Activated T-cell treated with anti-CD3 and anti-CD28 coated beads, Interleukin-2, amount 50 U/mL, for 4 hours (primary cell): ENCODE data around the gene RNF8. TPM values are rescaled to one million over a fixed set of nuclear protein-coding genes. Genes with fewer than 3 reads are reported as not detected.

Experiments used
- ATAC-seq, 2 donors: fragments of 200-7000 bp; cut with Tn5 transposase; one replicate each; pipeline ENCODE4 v1.10.0; 2021
- DNase-seq: peaks from one replicate; pipeline ENCODE4 v3.0.0-alpha.2; 2020
- H3K27me3 Mint-ChIP-seq: one replicate; pipeline ENCODE4 v1.8.0; 2021; ENCODE audit warnings: low read depth, mixed read lengths
- H3K36me3 Mint-ChIP-seq: one replicate; pipeline ENCODE4 v1.8.0; 2022; ENCODE audit warnings: mixed read lengths; ENCODE audit not compliant: insufficient read depth
- H3K4me1 Mint-ChIP-seq: one replicate; pipeline ENCODE4 v1.8.0; 2021; ENCODE audit warnings: low read depth, mixed read lengths
- H3K4me3 Mint-ChIP-seq: one replicate; pipeline ENCODE4 v1.8.0; 2021; ENCODE audit warnings: mild to moderate bottlenecking, moderate library complexity, mixed read lengths
- H3K9me3 Mint-ChIP-seq: one replicate; pipeline ENCODE4 v1.8.0; 2021; ENCODE audit warnings: mixed read lengths
- total RNA-seq, 3 donors: library from RNA; stranded (reverse); gene quantifications; one replicate each; pipeline ENCODE4 v1.2.1, GENCODE V29; 2021

The RNF8 gene
- total RNA-seq, 3 donors from 2014 or later = 21.8 to 25.8 (median 23.8) TPM

DNA sequence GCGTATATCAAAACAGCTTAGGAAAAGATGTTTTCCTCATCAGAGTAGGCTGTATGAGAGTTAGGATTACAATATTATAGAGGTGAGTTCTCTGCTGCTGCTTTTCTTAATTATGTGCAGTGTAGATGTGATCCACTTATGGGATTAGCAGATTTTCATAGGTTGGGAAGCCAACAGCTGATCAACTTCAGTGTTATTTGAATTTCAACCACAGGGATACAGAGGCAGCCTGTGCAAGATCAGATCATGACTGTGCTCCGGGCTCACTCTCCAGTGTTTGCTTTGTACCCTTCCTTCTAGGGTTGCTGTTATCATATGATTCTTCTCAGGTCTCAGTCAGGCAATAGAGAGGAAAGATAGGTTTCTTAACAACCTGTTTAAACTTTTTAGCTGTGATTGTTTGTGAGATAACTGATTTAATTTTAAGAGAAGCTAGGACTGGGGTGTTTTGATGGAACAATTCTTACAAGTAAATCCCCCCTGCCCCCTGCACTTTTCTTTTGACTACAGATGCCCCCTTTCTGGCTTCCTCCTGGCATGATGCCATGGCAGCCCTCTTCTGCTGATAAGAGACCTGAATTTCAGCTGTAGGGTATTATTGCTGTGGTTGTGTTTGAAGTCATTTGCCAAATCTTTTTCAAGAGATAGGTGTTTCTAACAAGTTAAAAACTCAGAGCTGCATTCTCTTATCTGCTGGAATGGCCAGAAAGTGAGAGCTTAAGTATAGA, 8.5 kb downstream of the RNF8 start:
- Mint-ChIP-seq H3K27me3 (no peaks in the 10 kb centered on the region), H3K4me1 (peaks cover 6% of the 10 kb centered on the region), H3K4me3 (no peak overlapping the region), H3K9me3 (no peaks in the 10 kb centered on the region), H3K36me3 (peaks cover 25% of the 10 kb centered on the region)
- ATAC-seq (no peak), DNase-seq (no peak)

DNA sequence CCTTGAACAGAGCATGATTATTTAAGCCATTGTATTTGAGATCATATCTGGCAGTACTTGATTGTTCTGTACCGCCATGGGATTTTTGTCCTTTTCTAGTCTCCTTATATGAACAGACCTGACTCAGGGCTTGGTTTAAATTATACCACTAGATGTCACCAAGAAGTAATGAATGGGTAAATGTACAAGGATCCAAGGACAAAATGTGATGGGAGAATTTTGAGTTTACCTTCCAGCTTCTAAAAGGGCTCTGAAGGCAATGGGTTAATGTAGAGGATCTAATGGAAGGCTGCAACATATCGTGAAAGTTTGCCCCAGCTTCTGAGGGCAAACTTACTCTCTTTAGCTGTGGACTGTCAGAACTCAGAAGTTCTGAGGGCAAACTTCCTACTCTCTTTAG, 12.0 kb downstream of the RNF8 start:
- H3K4me1 Mint-ChIP-seq = no peaks in the 10 kb centered on the region
- H3K4me3 Mint-ChIP-seq = no peak overlapping the region
- ATAC-seq (no peak), DNase-seq (no peak)
- peaks cover 36% of the 10 kb centered on the region for H3K36me3 Mint-ChIP-seq
- no peaks in the 10 kb centered on the region for H3K27me3 Mint-ChIP-seq
- H3K9me3 Mint-ChIP-seq = no peaks in the 10 kb centered on the region

DNA sequence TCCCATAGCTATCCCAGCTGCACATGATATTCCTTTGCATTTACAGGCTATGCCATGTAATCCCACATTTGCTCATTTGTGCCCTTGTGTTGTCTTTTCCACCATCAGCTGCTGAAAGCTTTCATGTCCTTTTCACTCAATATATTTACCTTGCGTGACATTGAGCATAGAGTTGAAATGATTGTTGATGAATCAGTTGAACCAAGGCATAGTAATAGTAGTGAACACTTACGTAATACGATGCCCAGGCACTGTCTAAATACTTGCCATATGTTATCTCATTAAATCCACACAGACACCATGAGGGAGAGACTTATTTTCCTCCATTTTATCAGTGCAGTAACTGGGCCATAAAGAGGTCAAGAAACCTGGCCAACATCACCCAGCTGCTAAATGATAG, 13.1 kb downstream of the RNF8 start:
- no peaks in the 10 kb centered on the region for H3K9me3 Mint-ChIP-seq
- ATAC-seq (no peak), DNase-seq (no peak)
- H3K4me3 Mint-ChIP-seq = no peak overlapping the region
- no peaks in the 10 kb centered on the region for H3K4me1 Mint-ChIP-seq
- peaks cover 29% of the 10 kb centered on the region for H3K36me3 Mint-ChIP-seq
- no peaks in the 10 kb centered on the region for H3K27me3 Mint-ChIP-seq

DNA sequence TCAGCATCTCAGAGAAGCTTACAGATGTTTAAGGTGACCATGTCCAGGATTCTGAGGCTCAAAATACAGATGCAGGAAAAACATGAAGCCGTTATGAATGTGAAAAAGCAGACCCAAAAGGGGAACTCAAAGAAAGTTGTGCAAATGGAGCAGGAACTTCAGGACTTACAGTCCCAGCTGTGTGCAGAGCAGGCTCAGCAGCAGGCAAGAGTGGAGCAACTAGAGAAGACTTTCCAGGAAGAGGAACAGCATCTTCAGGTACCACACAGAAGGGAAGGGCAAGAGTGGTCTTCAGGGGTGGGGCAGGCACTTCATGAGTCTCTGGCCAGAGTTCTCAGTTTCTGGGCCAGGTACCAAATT, 15.2 kb downstream of the RNF8 start:
- ATAC-seq (no peak), DNase-seq (no peak)
- Mint-ChIP-seq H3K4me3 (no peak overlapping the region), H3K27me3 (no peaks in the 10 kb centered on the region), H3K9me3 (no peaks in the 10 kb centered on the region), H3K36me3 (peaks cover 22% of the 10 kb centered on the region), H3K4me1 (no peaks in the 10 kb centered on the region)

DNA sequence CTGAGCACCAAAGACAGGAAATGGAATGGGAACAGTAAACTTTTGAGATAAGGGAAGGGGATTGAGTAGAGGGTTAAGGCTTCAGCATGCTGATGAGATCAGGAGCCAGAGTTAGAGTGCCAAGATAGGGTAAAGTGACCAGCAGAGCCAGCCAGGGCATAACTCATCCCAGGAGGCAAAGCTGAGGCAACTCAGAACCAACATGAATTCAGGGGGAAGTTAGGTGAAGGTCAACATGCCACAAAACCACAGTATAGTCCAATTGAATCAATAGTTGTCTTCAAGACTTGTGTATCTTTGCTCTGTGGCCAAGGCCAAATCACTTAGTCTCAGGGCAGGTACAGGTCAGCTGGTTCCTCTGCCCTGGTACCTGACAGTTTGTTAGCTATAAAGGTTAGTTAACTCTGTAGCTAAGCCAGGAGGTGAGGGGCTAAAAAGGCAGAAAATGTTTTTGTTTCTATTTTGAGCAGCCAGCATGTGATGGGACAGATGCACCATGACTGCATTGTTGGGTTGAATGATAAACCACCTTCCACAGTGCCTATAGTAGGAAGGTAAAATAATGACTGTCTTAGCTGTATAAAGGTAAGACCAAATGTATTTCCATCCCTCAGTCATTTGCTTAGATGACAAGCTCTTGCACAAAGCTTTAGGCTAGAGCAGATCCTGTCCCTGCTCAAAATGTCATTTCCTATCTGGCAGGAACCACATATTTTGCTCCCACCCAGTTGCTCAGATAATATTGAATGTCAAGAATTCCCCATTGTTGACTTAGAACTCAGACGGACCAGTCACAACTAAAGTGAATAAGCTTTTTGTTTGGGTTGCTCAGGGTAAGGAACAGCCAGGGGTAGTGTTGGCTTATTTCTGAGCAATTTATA, 15.8 kb downstream of the RNF8 start:
- ATAC-seq (no peak), DNase-seq (no peak)
- H3K4me1 Mint-ChIP-seq = no peaks in the 10 kb centered on the region
- H3K9me3 Mint-ChIP-seq = no peaks in the 10 kb centered on the region
- H3K27me3 Mint-ChIP-seq = no peaks in the 10 kb centered on the region
- peaks cover 26% of the 10 kb centered on the region for H3K36me3 Mint-ChIP-seq
- no peak overlapping the region for H3K4me3 Mint-ChIP-seq

DNA sequence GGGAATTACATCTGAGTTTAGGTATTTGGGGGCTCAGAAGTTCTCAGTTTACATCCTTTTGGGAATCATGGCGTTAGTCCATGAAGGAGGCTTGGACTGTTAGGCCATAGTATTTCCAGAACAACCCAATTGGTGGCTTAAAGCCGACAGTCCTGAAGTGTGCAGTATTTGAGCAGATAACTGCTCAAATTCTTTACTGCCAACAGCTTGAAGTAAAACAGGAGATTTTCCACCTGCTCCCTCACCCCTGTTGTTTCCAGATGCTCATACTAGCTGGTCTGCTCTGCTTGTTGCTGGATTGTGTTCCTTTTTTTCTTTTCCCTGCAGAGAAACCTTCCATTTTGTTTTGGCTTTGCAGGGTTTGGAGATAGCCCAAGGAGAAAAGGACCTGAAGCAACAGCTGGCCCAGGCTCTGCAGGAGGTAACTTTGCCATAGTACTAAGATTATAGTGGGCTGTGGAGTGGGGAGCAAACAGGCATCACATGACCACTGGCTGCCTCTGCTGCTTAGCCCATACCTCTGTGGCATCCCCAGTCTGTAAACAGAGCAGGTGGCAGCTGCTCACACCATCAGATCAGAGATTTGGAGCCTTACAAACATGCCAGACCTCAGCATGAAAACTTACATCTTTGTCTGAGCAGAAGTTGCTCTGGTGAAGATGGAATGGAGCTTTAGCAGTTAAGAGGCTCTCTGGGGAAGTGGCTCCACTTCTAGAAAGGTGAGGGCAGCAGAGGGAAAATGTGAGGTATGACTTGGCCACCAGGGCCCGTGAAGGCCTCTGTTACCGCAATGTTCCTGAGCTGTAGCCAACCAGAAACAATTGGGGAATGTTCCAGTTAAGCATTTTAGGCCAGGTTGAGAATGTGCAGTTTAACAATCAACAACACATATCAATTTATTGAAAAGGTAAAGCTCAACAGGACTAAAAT, 17.6 kb downstream of the RNF8 start:
- no peak for ATAC-seq

DNA sequence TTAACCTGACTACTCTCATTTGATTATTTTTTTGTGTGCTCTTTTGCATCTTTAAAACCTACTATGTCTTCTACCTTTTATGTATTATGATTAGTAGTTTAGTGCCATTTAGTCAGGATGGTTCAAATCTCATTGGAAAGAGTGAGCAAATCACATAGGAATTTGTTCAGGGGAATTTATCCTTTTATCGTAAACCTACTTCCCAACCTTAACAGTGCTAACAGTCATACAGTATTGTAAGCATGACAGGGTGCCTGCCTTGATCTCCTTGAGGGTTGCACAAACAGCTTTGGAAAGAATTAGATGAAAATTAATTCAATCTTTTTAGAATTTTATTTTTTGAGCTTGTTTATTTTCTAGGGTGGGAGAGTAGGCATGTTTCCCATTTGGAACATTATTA, 18.3 kb downstream of the RNF8 start:
- DNase-seq (no peak), ATAC-seq (no peak)
- Mint-ChIP-seq H3K4me1 (no peaks in the 10 kb centered on the region), H3K4me3 (no peak overlapping the region), H3K27me3 (no peaks in the 10 kb centered on the region), H3K36me3 (peaks cover 27% of the 10 kb centered on the region), H3K9me3 (no peaks in the 10 kb centered on the region)

More for the DNA sequence above, 17.6 kb downstream of the RNF8 start:
- peaks cover 30% of the 10 kb centered on the region for H3K36me3 Mint-ChIP-seq
- no peak overlapping the region for H3K4me3 Mint-ChIP-seq
- H3K9me3 Mint-ChIP-seq = no peaks in the 10 kb centered on the region
- no peak for DNase-seq
- H3K4me1 Mint-ChIP-seq = no peaks in the 10 kb centered on the region
- H3K27me3 Mint-ChIP-seq = no peaks in the 10 kb centered on the region

DNA sequence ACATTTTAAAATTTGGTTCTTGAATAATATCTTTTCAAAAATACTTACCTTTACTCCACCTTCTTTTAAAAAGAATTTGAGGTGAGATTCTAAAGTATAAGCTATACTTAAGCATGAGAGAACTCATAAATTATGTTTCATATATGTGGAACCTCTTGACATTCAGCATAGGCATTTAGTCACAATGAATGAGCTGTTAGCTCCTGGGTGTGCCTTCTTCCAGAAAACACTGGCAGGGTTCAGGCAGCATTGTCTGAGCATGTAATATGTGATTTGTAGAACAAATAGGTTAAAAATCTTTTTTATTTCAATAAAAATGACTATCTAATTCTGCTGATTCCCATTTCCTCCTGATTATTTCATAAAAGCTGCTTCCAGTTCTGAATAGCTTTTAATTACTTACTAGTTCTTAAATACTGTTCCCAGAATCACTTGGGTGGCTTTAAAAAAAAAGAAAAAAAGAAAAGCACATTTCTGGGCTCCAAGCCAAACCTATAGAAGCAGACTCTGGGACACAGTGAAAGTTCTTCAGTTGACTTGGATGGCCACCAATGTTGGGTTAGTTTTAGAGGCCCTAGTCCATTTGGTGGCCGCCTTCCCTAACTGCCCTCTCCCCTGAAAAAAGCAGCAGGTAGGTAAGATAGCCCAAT, 20.2 kb downstream of the RNF8 start:
- DNase-seq (no peak), ATAC-seq (no peak)
- Mint-ChIP-seq H3K36me3 (peaks cover 27% of the 10 kb centered on the region), H3K9me3 (no peaks in the 10 kb centered on the region), H3K27me3 (no peaks in the 10 kb centered on the region), H3K4me1 (no peaks in the 10 kb centered on the region), H3K4me3 (no peak overlapping the region)

DNA sequence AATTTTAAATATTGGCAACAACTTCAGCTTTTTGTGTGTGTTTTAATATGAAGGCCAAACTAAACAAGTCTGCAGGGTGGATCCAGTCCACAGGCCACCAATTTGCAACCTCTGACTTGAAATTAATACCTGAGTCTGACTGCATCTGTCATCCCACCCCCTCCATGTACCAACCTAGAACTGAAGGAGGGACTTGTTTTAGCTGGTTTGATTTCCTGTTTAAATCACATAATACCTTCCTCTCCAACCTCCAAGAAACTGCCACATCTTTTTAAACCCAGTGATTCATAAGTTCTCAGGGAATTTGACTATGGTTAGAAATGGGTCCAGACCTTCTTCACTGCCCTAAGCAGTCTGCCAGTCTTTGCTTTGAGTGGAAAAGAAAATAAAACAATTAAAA, 21.6 kb downstream of the RNF8 start:
- H3K4me3 Mint-ChIP-seq = no peak overlapping the region
- peaks cover 18% of the 10 kb centered on the region for H3K36me3 Mint-ChIP-seq
- no peaks in the 10 kb centered on the region for H3K4me1 Mint-ChIP-seq
- ATAC-seq (no peak), DNase-seq (no peak)
- no peaks in the 10 kb centered on the region for H3K27me3 Mint-ChIP-seq
- no peaks in the 10 kb centered on the region for H3K9me3 Mint-ChIP-seq

DNA sequence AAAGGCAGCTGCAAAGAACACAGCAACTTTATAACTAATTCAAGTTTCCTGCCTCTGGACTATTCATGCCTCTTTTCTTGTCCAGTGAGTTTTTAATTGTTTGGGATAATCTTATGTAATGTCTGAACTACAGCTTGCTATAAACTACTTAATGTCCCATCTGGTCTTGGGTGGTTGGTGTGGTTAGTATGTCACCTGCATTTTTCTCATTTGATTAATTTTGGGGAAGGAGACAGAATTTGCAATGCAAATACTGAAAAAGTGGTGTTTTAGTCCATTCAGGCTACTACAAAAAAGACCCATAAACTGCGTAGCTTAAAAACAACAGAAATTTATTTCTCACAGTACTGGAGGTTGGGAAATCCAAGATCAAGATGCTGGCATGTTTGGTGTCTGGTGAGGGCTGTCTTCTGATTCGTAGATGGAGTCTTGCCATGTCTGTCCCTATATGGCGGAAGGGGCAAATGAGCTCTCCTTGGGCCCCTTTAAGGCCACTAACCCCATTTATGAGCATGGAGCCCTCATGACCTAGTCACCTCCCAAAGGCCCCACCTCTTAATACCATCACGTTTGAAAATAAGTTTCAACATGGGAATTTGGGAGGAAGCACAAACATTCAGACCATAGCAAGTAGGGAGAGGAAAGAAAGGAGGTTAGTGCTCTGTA, 22.4 kb downstream of the RNF8 start:
- no peaks in the 10 kb centered on the region for H3K27me3 Mint-ChIP-seq
- ATAC-seq (no peak), DNase-seq (no peak)
- H3K4me3 Mint-ChIP-seq = no peak overlapping the region
- no peaks in the 10 kb centered on the region for H3K9me3 Mint-ChIP-seq
- no peaks in the 10 kb centered on the region for H3K4me1 Mint-ChIP-seq
- peaks cover 19% of the 10 kb centered on the region for H3K36me3 Mint-ChIP-seq

DNA sequence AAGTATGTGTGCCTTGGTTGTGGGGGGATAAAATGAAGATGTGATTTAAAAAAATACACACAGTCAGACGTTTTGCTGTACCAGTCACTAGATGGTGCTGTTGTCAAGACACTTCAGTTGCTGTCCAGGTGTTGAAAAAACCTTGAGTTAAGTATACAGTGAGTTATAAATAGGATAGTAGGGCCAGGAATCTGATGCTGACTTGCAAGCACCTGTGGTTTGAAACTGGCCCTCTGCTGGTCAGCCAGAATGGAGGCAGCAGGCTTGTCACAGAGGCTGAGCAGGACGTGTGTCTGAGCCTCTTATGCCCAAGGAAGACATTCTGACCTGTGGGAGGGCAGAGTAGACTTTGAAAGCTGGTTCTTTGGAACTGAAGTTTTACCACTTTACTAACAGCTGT, 27.8 kb downstream of the RNF8 start:
- H3K4me3 Mint-ChIP-seq = no peak overlapping the region
- H3K4me1 Mint-ChIP-seq = no peaks in the 10 kb centered on the region
- peak in 1 of 2 donors; percentile 41 for ATAC-seq
- no peaks in the 10 kb centered on the region for H3K27me3 Mint-ChIP-seq
- peak; percentile 4 for DNase-seq
- H3K36me3 Mint-ChIP-seq = peaks cover 23% of the 10 kb centered on the region
- H3K9me3 Mint-ChIP-seq = no peaks in the 10 kb centered on the region

DNA sequence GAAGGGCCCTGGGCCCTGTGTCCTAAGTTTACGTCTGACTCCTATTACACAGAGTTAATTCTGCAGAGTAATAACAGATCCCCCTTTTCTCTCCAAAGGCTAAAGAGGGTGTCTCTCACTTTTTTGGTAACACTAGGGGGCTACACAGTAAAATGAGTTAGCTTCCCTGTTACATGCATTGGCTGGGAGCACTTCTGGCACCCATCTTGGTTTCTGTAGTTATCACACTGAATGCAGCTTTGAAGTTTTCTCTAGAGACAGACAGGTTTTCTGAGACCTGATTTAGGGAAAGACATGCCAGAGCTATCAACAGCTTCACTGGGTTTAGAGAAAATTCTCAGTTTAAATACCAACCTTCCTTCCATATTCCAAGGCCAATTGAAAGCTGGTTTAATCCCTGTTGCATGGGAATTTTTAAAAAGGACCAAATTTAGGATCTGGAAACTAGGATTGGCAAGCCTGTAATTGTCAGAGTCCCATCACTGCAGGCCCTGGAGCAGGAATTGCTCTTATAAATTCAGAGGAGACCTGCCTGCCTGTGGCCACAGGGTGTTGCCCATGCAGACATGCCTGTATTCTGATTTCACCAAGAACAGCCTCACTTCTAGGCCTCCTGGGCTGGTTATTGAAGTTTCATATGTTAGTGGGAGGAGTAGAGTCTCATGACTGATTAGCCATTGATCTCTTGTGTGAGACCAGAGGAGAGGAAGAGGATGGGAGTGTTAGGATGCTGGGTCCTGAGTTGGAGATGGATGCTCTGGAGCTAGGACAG, 29.4 kb downstream of the RNF8 start:
- H3K4me3 Mint-ChIP-seq = no peak overlapping the region
- H3K27me3 Mint-ChIP-seq = no peaks in the 10 kb centered on the region
- ATAC-seq (no peak), DNase-seq (no peak)
- no peaks in the 10 kb centered on the region for H3K4me1 Mint-ChIP-seq
- peaks cover 22% of the 10 kb centered on the region for H3K36me3 Mint-ChIP-seq
- H3K9me3 Mint-ChIP-seq = no peaks in the 10 kb centered on the region

DNA sequence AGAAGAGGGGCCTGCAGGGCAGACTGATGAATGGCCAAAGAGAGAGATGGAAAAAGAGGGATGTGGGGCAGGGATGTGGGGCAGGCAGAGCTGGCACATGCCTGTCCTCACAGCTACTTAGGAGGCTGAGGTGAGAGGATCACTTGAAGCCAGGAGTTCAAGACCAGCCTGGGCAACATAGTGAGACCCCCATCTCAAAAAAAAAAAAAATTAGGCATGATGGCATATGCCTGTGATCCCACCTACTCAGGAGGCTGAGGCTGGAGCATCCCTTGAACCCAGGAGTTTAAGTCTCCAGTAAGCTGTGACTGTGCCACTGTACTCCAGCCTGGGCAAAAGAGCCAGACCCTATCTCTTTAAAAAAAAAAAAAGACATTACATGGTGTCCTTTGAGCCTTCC, 34.8 kb downstream of the RNF8 start:
- H3K9me3 Mint-ChIP-seq = no peaks in the 10 kb centered on the region
- H3K4me1 Mint-ChIP-seq = no peaks in the 10 kb centered on the region
- no peak for ATAC-seq
- H3K27me3 Mint-ChIP-seq = no peaks in the 10 kb centered on the region
- H3K4me3 Mint-ChIP-seq = no peak overlapping the region
- DNase-seq = no peak
- peaks cover 5% of the 10 kb centered on the region for H3K36me3 Mint-ChIP-seq
